Transverse colon (tissue), 4 donors: ENCODE data around the gene LMF1.

Experiments
- CTCF ChIP-seq, 5 experiments: fragments of 200-600 bp in 3 of 5; fragments of 450-650 bp in 2 of 5; sonication (generic) in 3 of 5; IDR thresholded peaks; 1 replicate in 2 of 5; 2 replicates in 3 of 5; pipeline ENCODE4 v1.5.1; 2016 to 2017; ENCODE audit warnings: antibody characterized with exemption in 5 of 5, inconsistent platforms in 3 of 5, mild to moderate bottlenecking in 2 of 5, moderate library complexity in 1 of 5
- POLR2AphosphoS5 ChIP-seq, 3 donors: sonication (generic); formaldehyde crosslinking; IDR thresholded peaks; one replicate each; pipeline ENCODE4 v1.6.1; 2016; ENCODE audit warnings: antibody characterized with exemption in 3 of 3

- TF ChIP-seq CTCF (IDR thresholded peaks at IDR 0.05) (no peak), POLR2AphosphoS5 (IDR thresholded peaks at IDR 0.05) (no peak)
Observed at GRCh38 chr16:822174-822908, 148.4 kb downstream of the LMF1 start.
